Endodermal cell (in vitro differentiated cells): ENCODE results near the gene PSAT1. TPM values are rescaled to one million over a fixed set of nuclear protein-coding genes. Genes with fewer than 3 reads are reported as not detected.

Experiments
- DNase-seq: peaks from one replicate; pipeline ENCODE4 v3.0.0-alpha.2; 2017
- H3K27ac ChIP-seq: 2 replicates; pipeline ENCODE4 v1.5.1; 2013; ENCODE audit warnings: mild to moderate bottlenecking, low read depth, low read length, moderate library complexity
- H3K27me3 ChIP-seq: 2 replicates; pipeline ENCODE4 v1.6.1; 2013; ENCODE audit warnings: mild to moderate bottlenecking, low read length, moderate library complexity; ENCODE audit not compliant: insufficient read depth, control insufficient read depth, poor library complexity, severe bottlenecking
- H3K36me3 ChIP-seq: 2 replicates; pipeline ENCODE4 v1.7.0; 2013; ENCODE audit warnings: mild to moderate bottlenecking, low read length, moderate library complexity; ENCODE audit not compliant: control insufficient read depth, insufficient read depth
- H3K4me1 ChIP-seq: one replicate; pipeline ENCODE4 v1.7.0; 2013; ENCODE audit warnings: low read length; ENCODE audit not compliant: control insufficient read depth, insufficient read depth
- H3K4me3 ChIP-seq: 2 replicates; pipeline ENCODE4 v1.5.1; 2013; ENCODE audit warnings: mild to moderate bottlenecking, low read length, moderate library complexity
- H3K9ac ChIP-seq: 2 replicates; pipeline ENCODE4 v1.6.1; 2013; ENCODE audit warnings: mild to moderate bottlenecking, low read length, moderate library complexity; ENCODE audit not compliant: poor library complexity, severe bottlenecking; ENCODE audit errors: extremely low read depth
- H3K9me3 ChIP-seq: 2 replicates; pipeline ENCODE4 v1.6.1; 2013; ENCODE audit warnings: mild to moderate bottlenecking, low read length, moderate library complexity; ENCODE audit not compliant: control insufficient read depth
- H3K27ac Mint-ChIP-seq: 2 replicates; pipeline ENCODE4 v1.8.0; 2020; ENCODE audit warnings: mixed read lengths
- H3K27me3 Mint-ChIP-seq: 2 replicates; pipeline ENCODE4 v1.8.0; 2021; ENCODE audit warnings: mild to moderate bottlenecking, mixed read lengths; ENCODE audit not compliant: insufficient read depth
- H3K36me3 Mint-ChIP-seq: 2 replicates; pipeline ENCODE4 v1.8.0; 2020; ENCODE audit warnings: low read depth, mixed read lengths
- H3K4me1 Mint-ChIP-seq: 2 replicates; pipeline ENCODE4 v1.8.0; 2020; ENCODE audit warnings: mixed read lengths
- H3K4me3 Mint-ChIP-seq: 2 replicates; pipeline ENCODE4 v1.8.0; 2020; ENCODE audit warnings: mild to moderate bottlenecking, moderate library complexity, mixed read lengths
- H3K9me3 Mint-ChIP-seq: 2 replicates; pipeline ENCODE4 v1.8.0; 2020; ENCODE audit warnings: mild to moderate bottlenecking, mixed read lengths
- WGBS, 2 experiments: methylation state at CpG; one replicate each; pipeline versions ENCODE4 v1.1.5 to v1.1.7; 2013; ENCODE audit warnings: missing lambda C conversion rate in 2 of 2, mixed read lengths in 1 of 2; ENCODE audit not compliant: insufficient coverage in 1 of 2, insufficient read length in 1 of 2; 5-methylcytosine and 5-hydroxymethylcytosine counted together
- total RNA-seq, 2 donors: library from RNA; stranded (reverse); fragmentation: NEBNext Ultra II Directional in 1 of 2; extraction: Animal tissue kit (Norgen Biotek cat#: 25700) in 1 of 2; gene quantifications; 2 replicates in 1 of 2; 3 replicates in 1 of 2; pipeline ENCODE4 v1.2.1, GENCODE V29; 2021
- TF ChIP-seq, protein P1 (sequence below): fragments of 200-600 bp; sonication (generic); conservative IDR thresholded peaks from 2 replicates; pipeline ENCODE4 v1.5.0; 2021; ENCODE audit warnings: antibody characterized with exemption, mild to moderate bottlenecking

PSAT1 gene
- total RNA-seq, 2 donors from 2014 or later, result 64.4 to 75.7 TPM

DNA sequence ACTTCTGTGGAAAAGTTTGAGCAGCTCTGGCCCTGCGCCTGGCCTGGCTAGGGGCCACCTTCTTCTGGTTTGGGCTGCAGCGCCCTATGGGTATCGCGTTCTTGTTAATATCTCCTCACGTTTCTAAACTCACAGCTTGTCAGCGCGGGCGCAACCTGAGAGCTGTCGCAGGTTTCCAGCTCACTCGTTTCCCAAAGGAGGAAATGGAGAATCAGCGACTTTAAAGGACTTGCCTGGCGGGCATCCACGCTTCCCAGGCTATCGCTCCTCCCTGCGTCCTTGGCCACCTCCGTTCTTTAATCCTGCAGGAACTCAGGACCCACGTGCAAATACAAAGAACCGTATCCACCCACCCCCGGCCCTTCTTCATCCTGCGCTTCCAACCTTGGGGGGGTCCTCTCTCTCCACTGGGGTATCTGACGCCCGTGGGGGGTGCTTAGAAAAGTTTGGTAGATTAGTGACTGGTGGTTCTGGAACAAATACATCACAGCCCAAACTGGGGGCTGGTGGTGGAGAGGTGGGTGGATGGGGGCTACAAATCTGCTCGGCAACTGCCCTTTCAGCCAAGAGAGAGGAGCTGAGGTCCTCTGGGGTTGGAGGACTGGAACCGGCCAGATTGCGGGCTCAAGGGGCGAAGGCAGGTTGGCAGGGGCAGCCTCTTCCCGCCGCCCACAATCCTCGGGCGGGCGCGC lies 578 bp upstream of the PSAT1 start:
- TF ChIP-seq, protein P1, sequence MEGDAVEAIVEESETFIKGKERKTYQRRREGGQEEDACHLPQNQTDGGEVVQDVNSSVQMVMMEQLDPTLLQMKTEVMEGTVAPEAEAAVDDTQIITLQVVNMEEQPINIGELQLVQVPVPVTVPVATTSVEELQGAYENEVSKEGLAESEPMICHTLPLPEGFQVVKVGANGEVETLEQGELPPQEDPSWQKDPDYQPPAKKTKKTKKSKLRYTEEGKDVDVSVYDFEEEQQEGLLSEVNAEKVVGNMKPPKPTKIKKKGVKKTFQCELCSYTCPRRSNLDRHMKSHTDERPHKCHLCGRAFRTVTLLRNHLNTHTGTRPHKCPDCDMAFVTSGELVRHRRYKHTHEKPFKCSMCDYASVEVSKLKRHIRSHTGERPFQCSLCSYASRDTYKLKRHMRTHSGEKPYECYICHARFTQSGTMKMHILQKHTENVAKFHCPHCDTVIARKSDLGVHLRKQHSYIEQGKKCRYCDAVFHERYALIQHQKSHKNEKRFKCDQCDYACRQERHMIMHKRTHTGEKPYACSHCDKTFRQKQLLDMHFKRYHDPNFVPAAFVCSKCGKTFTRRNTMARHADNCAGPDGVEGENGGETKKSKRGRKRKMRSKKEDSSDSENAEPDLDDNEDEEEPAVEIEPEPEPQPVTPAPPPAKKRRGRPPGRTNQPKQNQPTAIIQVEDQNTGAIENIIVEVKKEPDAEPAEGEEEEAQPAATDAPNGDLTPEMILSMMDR, result no peak
- Histone ChIP-seq H3K9ac (peak overlapping the region; percentile 88), H3K9me3 (no peaks in the 10 kb centered on the region), H3K27ac (peak overlapping the region; percentile 97), H3K4me3 (peak overlapping the region; percentile 98), H3K27me3 (no peaks in the 10 kb centered on the region), H3K36me3 (peaks cover 13% of the 10 kb centered on the region), H3K4me1 (no peaks in the 10 kb centered on the region)
- peak overlapping the region; percentile 85 for H3K4me3 Mint-ChIP-seq
- H3K9me3 Mint-ChIP-seq, result no peaks in the 10 kb centered on the region
- peaks cover 17% of the 10 kb centered on the region for H3K4me1 Mint-ChIP-seq
- H3K27ac Mint-ChIP-seq, result peak overlapping the region; percentile 98
- H3K27me3 Mint-ChIP-seq, result peaks cover 9% of the 10 kb centered on the region
- H3K36me3 Mint-ChIP-seq, result peaks cover 9% of the 10 kb centered on the region
- 4 to 5% methylated on average over 20 to 32 of the region's 32 CpGs for WGBS, 2 experiments
- peak; percentile 78 for DNase-seq

DNA sequence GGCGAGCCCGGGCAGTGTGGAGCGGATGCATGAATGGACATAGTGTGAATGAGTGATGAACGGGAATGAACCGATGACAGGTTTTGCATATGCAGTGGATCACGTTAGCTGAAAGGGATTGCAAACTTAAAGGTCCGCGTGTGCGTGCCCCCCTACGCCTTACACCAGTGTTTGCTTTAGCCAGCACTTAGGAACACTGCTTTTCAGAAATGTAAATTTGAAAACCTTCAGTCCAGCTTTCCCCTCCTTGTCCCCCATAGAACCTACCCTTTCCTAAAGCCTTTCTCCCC lies 692 bp downstream of the PSAT1 start:
- Histone ChIP-seq H3K4me3 (peak overlapping the region; percentile 98), H3K9me3 (no peaks in the 10 kb centered on the region), H3K27me3 (no peaks in the 10 kb centered on the region), H3K4me1 (no peaks in the 10 kb centered on the region), H3K36me3 (peaks cover 23% of the 10 kb centered on the region), H3K27ac (peak overlapping the region; percentile 98), H3K9ac (peak overlapping the region; percentile 88)
- DNase-seq, result no peak
- Mint-ChIP-seq H3K36me3 (peaks cover 18% of the 10 kb centered on the region), H3K9me3 (no peaks in the 10 kb centered on the region), H3K4me1 (peaks cover 17% of the 10 kb centered on the region), H3K4me3 (peak overlapping the region; percentile 85), H3K27ac (peak overlapping the region; percentile 98), H3K27me3 (peaks cover 9% of the 10 kb centered on the region)
- 0% methylated on average over 7 to 10 of the region's 10 CpGs for WGBS, 2 experiments
- TF ChIP-seq, protein P1, result no peak

DNA sequence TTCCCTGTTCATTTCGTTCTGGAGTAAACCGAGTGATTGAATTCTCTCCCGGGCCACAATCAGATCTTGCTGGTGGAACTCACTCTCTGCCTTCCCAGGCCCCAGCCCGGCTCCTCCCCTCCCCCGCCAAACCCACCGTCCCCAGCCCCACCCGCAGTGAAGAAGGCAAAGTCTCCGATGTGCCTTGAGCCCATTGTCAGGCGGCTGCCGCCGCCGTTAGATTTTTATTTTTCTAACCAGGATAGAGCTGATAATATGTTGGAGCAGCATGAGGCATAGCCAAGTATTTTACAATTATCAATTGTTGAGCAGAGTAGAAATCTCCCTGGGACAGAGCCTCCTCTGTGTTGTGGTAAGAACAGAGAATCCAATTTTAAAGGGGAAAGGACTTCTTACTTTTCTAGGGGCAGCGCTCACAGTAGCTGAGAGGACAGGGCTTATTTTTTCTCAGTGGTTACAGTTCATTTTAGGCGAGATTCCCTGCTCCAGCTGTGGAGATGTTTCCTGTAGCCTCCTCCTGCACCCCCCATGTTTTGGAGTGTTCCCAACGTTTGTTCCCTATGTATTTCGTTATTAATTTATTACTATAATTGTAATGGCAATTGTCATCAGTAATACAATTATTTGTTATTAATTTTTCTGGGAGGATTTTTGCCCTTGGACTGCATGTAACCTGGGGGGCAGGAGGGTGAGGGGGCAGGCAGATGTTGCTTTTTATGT lies 1.3 kb downstream of the PSAT1 start:
- no peaks in the 10 kb centered on the region for H3K4me1 ChIP-seq
- WGBS, 2 experiments, result 3% methylated on average over 14 of the region's 16 CpGs; no CpG with 5 or more reads in 1 of the 2 experiments
- H3K27me3 ChIP-seq, result no peaks in the 10 kb centered on the region
- peaks cover 28% of the 10 kb centered on the region for H3K36me3 ChIP-seq
- H3K27ac ChIP-seq, result peak overlapping the region; percentile 32
- peak overlapping the region; percentile 98 for H3K27ac Mint-ChIP-seq
- no peaks in the 10 kb centered on the region for H3K9me3 Mint-ChIP-seq
- no peaks in the 10 kb centered on the region for H3K9me3 ChIP-seq
- TF ChIP-seq, protein P1, result no peak
- peaks cover 17% of the 10 kb centered on the region for H3K4me1 Mint-ChIP-seq
- H3K36me3 Mint-ChIP-seq, result peaks cover 21% of the 10 kb centered on the region
- peaks cover 9% of the 10 kb centered on the region for H3K27me3 Mint-ChIP-seq
- peak; percentile 73 for DNase-seq
- H3K4me3 ChIP-seq, result peak overlapping the region; percentile 98
- H3K9ac ChIP-seq, result peak overlapping the region; percentile 88
- peak overlapping the region; percentile 85 for H3K4me3 Mint-ChIP-seq
